ENCODE measurements around the gene PCDH15.

The PCDH15 gene

GRCh38 chr10:53836638-53837037 lies 964.4 kb downstream of the PCDH15 start:
- no peak for DNase-seq

GRCh38 chr10:53833908-53834307 lies 967.1 kb downstream of the PCDH15 start:
- no peak for DNase-seq

DNA sequence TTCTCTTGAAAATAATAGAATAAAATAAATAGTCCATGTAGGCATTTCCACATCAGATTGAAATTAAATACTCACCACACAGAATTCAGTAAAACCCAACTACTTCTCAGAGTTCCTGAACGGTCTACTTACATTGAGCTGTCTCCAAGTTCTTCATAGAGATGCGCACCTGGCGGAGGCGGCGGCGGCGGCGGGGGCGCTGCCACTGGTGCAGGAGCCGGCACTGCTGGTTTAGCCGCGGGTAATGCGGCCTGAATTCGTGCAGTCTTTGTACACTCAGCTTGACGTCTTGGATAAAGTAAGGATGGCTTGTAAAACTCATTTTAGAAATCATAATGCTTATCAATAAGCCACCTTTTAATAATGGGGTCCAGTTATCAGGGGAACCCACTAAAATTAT lies 973.8 kb downstream of the PCDH15 start:
- DNase-seq, result no peak

DNA sequence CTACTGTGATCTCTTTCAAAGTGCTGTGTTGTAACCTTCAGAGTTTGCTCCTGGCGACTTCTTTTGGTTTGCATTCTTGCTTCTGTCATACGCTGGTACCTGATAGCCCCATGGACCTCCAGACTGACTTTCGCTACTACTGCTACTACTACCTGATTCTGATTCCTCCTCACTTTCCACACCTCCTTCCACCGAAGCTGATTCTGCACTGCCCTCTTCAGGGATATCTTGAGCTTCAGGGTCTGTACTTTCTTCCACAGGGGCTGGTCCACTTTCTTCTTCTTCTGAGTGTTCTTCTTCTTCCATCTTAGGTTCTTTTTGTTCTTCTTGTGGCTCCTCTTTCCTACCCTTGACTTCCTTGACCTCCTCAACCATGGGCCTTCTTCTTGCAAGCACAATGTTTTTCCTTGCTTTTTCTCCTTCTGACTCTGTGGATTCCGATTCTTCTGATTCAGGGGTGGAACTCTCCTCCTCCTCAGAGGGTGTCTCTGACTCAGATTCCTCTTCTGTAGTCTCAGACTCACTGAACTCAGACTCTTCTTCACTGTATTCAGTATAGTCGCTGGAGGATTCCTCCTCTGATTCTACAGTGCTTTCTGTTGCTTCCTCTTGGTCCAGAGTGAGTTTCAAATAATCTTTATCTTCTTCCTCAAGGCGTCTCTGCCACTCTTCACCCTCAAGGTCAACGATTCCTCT lies 992.2 kb downstream of the PCDH15 start:
- DNase-seq, result no peak

DNA sequence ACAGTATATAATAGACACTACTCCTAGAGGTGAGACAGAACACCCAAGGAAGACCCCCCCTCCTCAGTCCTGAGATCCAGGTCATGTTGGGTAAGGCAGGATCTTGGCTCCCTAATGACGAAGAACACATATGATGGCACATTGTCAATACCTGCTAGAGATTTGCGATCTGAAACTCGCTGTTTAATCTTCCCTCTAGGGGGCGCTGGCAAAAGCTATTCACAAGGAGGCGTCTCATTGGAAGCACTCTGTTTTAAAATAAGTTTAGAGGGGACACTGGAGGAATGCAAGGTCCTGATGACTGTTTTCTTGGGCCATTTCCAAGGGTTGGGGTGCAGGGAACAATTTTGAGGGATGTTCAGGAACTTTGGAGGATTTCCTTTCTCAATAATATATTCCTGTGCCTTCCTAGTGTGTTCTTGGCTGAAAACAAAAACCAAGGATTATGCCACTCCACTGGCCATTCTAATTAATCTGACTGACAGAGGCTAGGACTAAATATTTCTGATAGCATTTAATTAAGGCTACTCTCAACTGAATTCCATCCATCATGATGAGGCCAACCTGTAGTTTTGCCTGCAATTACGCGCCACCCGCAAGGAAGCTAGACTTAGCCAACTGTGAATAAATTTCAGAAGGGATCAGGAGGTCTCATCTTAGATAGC lies 1014.7 kb downstream of the PCDH15 start:
- DNase-seq, result no peak

- DNase-seq, result no peak
These were observed 1029.3 kb downstream of the PCDH15 start for GRCh38 chr10:53771701-53772100.

GRCh38 chr10:53770903-53771302 lies 1030.1 kb downstream of the PCDH15 start:
- DNase-seq, result no peak

DNA sequence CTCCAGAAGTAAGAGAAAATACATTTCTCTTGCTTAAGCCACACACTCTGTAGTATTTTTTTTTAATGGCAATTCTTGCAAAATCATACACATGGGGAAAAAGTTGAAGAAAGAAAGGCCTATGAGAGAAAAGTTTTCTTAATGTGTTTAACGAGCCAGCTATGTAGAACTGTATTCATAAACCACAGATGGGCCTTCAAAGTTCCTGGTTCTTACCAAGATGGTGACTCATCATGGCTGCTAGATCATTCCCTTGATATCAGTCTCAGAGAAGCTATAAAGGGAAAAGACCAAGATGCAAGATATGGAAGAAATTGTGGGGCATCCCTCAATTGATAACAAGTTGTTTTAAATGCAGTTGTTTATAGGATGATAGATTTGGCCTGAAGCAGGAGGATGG lies 1035.7 kb downstream of the PCDH15 start:
- DNase-seq, result no peak

- no peak for DNase-seq
These were observed 1046.3 kb downstream of the PCDH15 start for GRCh38 chr10:53754596-53755250.

Measured in GF-D8 (cell line).